GM23248 (cell line): ENCODE results near the gene CACNA1B.

ENCODE experiments used
- EZH2 ChIP-seq: fragments of 200-600 bp; sonication (generic); IDR thresholded peaks from 2 replicates; pipeline ENCODE4 v1.6.1; 2018; ENCODE audit warnings: antibody characterized with exemption, mild to moderate bottlenecking; ENCODE audit not compliant: insufficient read depth, poor library complexity, severe bottlenecking
- EZH2phosphoT487 ChIP-seq: fragments of 200-600 bp; sonication (generic); IDR thresholded peaks from 2 replicates; pipeline ENCODE4 v1.6.1; 2018; ENCODE audit warnings: antibody characterized with exemption, moderate library complexity, mild to moderate bottlenecking, low read depth; ENCODE audit not compliant: insufficient read depth

- TF ChIP-seq EZH2 (no peak), EZH2phosphoT487 (no peak)
Measured at GRCh38 chr9:137919095-137919465, 41.5 kb downstream of the CACNA1B start.
